DMS53 treated with DMSO at 0.1 percent for 48 hours (cell line): ENCODE data around the gene ANXA5.
"Not testable (repeated sequence)": the region's sequence is repeated elsewhere in the genome, so short reads cannot be mapped to it uniquely, and the experiment has no call there.

Source experiments
- DNase-seq: peaks from one replicate; lab custom pipeline; 2025; ENCODE audit not compliant: unreplicated experiment; lab: John Stamatoyannopoulos, UW

The ANXA5 gene

GRCh38 chr4:121679951-121680350 lies 16.8 kb downstream of the ANXA5 start:
- no peak for DNase-seq

- DNase-seq = no peak
Measured at GRCh38 chr4:121679267-121679666, 17.5 kb downstream of the ANXA5 start.

GRCh38 chr4:121677524-121677923 lies 19.3 kb downstream of the ANXA5 start:
- no peak for DNase-seq

- no peak for DNase-seq
Measured at GRCh38 chr4:121676345-121677075, 20.3 kb downstream of the ANXA5 start.

- no peak for DNase-seq
Measured at GRCh38 chr4:121675715-121676114, 21.1 kb downstream of the ANXA5 start.

GRCh38 chr4:121674696-121675095 lies 22.1 kb downstream of the ANXA5 start:
- DNase-seq = no peak

- no peak for DNase-seq
Measured at GRCh38 chr4:121674191-121674590, 22.6 kb downstream of the ANXA5 start.

GRCh38 chr4:121669163-121669550 lies 27.6 kb downstream of the ANXA5 start:
- no peak for DNase-seq

GRCh38 chr4:121668368-121669162 lies 28.2 kb downstream of the ANXA5 start:
- DNase-seq = no peak

- DNase-seq = no peak
Measured at GRCh38 chr4:121666091-121666679, 30.6 kb downstream of the ANXA5 start.

- DNase-seq = no peak
Measured at GRCh38 chr4:121665371-121665770, 31.4 kb downstream of the ANXA5 start.

- no peak for DNase-seq
Measured at GRCh38 chr4:121662225-121662624, 34.6 kb downstream of the ANXA5 start.

GRCh38 chr4:121660175-121660933 lies 36.4 kb downstream of the ANXA5 start:
- not testable (repeated sequence) for DNase-seq

- no peak for DNase-seq
Measured at GRCh38 chr4:121658125-121658524, 38.7 kb downstream of the ANXA5 start.

GRCh38 chr4:121656269-121656641 lies 40.5 kb downstream of the ANXA5 start:
- peak; percentile 11 for DNase-seq

- DNase-seq = no peak
Measured at GRCh38 chr4:121655320-121656268, 41.2 kb downstream of the ANXA5 start.

GRCh38 chr4:121654738-121655137 lies 42.0 kb downstream of the ANXA5 start:
- no peak for DNase-seq

GRCh38 chr4:121653986-121654385 lies 42.8 kb downstream of the ANXA5 start:
- no peak for DNase-seq

- no peak for DNase-seq
Measured at GRCh38 chr4:121653214-121653613, 43.6 kb downstream of the ANXA5 start.

- DNase-seq = no peak
Measured at GRCh38 chr4:121651597-121651996, 45.2 kb downstream of the ANXA5 start.
